DOHH2 (cell line): ENCODE measurements around the gene RBBP8NL.

ENCODE experiments used
- H3F3A ChIP-seq: fragments of 200-600 bp; sonication (generic), shearing (Covaris generic); 2 replicates; pipeline ENCODE4 v1.6.0; 2016; ENCODE audit warnings: antibody characterized with exemption, mild to moderate bottlenecking; ENCODE audit not compliant: control insufficient read depth, insufficient read depth
- H3K27ac ChIP-seq: fragments of 200-600 bp; sonication (generic); 2 replicates; pipeline ENCODE4 v1.5.1; 2014; ENCODE audit warnings: low read depth, mild to moderate bottlenecking, low read length, moderate library complexity
- H3K27me3 ChIP-seq: fragments of 200-600 bp; sonication (generic); 2 replicates; pipeline ENCODE4 v1.6.1; 2014; ENCODE audit warnings: mild to moderate bottlenecking, low read length, mixed read lengths; ENCODE audit not compliant: control insufficient read depth
- H3K36me3 ChIP-seq: fragments of 200-600 bp; sonication (generic); 2 replicates; pipeline ENCODE4 v1.6.1; 2014; ENCODE audit warnings: mild to moderate bottlenecking, low read length, moderate library complexity, mixed read lengths; ENCODE audit not compliant: control insufficient read depth
- H3K4me1 ChIP-seq: fragments of 200-600 bp; sonication (generic); 2 replicates; pipeline ENCODE4 v1.6.1; 2014; ENCODE audit warnings: mild to moderate bottlenecking, low read length, mixed read lengths; ENCODE audit not compliant: control insufficient read depth
- H3K4me2 ChIP-seq: fragments of 200-600 bp; sonication (generic); 2 replicates; pipeline ENCODE4 v1.6.0; 2014; ENCODE audit warnings: mild to moderate bottlenecking, low read length, moderate library complexity
- H3K4me3 ChIP-seq: fragments of 200-600 bp; sonication (generic); 2 replicates; pipeline ENCODE4 v1.5.1; 2014; ENCODE audit warnings: mild to moderate bottlenecking, low read length, mixed read lengths
- H3K79me2 ChIP-seq: fragments of 200-600 bp; sonication (generic); 2 replicates; pipeline ENCODE4 v1.6.1; 2014; ENCODE audit warnings: mild to moderate bottlenecking, low read length, mixed read lengths; ENCODE audit not compliant: control insufficient read depth
- H3K9me2 ChIP-seq: fragments of 200-600 bp; sonication (generic); replicated peaks from 2 replicates; pipeline ENCODE4 v1.6.1; 2014; ENCODE audit warnings: mild to moderate bottlenecking, low read length, mixed read lengths; ENCODE audit not compliant: control insufficient read depth
- H3K9me3 ChIP-seq: fragments of 200-600 bp; sonication (generic); 2 replicates; pipeline ENCODE4 v1.6.1; 2014; ENCODE audit warnings: antibody characterized with exemption, low read length, mixed read lengths; ENCODE audit not compliant: control insufficient read depth, insufficient read depth
- H4K20me1 ChIP-seq: fragments of 200-600 bp; sonication (generic); 2 replicates; pipeline ENCODE4 v1.6.0; 2014; ENCODE audit warnings: low read depth, mild to moderate bottlenecking, antibody characterized with exemption, low read length, moderate library complexity; ENCODE audit not compliant: control insufficient read depth, insufficient read depth
- EZH2phosphoT487 ChIP-seq: fragments of 200-600 bp; sonication (generic); IDR thresholded peaks from 2 replicates; pipeline ENCODE4 v1.6.1; 2017; ENCODE audit warnings: borderline replicate concordance, mild to moderate bottlenecking, antibody characterized with exemption, low read length, moderate library complexity, mixed read lengths
- TF ChIP-seq, protein P1 (sequence below): fragments of 200-600 bp; sonication (generic); IDR thresholded peaks from one replicate; pipeline ENCODE4 v1.5.1; 2014; ENCODE audit warnings: antibody characterized with exemption, mild to moderate bottlenecking, low read depth, low read length; ENCODE audit not compliant: poor library complexity, severe bottlenecking

RBBP8NL gene

DNA sequence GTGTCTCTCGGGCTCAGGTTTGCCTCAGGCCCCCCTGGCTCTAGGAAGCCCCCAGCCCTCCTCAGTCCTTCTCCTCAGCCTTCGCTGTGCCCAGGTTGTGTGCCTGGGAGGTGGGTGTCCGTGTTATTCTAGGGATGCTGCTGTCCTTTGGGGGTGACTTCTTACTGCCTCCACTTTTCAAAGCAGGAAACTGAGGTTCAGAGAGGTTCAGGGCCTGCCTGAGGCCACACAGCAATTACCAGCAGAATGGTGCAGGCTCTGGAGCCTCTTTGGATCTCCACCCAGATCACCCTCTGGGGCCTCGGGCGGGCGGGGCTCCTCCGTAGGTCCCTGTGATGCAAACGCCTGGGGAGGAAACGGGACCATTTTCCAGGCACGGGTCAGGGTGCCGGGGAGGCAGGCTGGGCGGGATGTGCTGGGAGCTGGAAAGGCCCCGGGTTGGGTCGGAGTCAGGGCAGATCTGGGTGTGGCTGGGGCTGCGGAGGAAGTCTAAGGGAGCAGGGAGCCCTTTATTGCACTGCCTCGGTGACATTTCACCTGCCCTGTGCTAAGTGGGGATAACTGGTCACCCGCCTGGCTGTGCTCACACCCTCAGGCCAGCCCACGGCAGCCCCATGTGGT lies 25.2 kb upstream of the RBBP8NL start:
- Histone ChIP-seq H3K27me3 (no peaks in the 10 kb centered on the region), H3F3A (no peaks in the 10 kb centered on the region), H3K4me1 (no peaks in the 10 kb centered on the region), H3K9me3 (no peaks in the 10 kb centered on the region), H3K4me3 (no peak overlapping the region), H3K27ac (no peak overlapping the region), H3K4me2 (no peak overlapping the region), H3K79me2 (no peaks in the 10 kb centered on the region), H4K20me1 (no peaks in the 10 kb centered on the region), H3K36me3 (no peaks in the 10 kb centered on the region), H3K9me2 (no peaks in the 10 kb centered on the region)
- no peak for TF ChIP-seq EZH2phosphoT487
- TF ChIP-seq, protein P1, sequence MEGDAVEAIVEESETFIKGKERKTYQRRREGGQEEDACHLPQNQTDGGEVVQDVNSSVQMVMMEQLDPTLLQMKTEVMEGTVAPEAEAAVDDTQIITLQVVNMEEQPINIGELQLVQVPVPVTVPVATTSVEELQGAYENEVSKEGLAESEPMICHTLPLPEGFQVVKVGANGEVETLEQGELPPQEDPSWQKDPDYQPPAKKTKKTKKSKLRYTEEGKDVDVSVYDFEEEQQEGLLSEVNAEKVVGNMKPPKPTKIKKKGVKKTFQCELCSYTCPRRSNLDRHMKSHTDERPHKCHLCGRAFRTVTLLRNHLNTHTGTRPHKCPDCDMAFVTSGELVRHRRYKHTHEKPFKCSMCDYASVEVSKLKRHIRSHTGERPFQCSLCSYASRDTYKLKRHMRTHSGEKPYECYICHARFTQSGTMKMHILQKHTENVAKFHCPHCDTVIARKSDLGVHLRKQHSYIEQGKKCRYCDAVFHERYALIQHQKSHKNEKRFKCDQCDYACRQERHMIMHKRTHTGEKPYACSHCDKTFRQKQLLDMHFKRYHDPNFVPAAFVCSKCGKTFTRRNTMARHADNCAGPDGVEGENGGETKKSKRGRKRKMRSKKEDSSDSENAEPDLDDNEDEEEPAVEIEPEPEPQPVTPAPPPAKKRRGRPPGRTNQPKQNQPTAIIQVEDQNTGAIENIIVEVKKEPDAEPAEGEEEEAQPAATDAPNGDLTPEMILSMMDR = no peak

DNA sequence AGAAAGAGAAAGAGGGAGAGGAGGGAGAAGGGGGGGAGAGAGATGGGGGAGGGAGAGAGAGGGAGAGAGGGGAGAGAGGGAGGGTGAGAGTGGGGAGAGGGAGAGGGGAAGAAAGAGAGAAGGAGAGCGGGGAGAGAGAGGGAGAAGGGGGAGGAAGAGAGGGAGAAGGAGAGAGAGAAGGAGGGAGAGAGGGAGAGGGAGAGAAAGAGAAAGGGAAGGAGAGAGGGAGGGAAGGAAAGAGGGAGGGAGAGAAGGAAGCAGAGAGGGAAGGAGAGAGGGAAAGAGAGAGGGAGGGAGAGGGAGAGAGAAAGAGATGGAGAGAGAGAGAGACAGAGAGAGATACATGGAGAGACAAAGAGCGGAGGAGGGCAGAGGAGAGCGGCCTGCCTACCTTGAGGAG lies 24.6 kb upstream of the RBBP8NL start:
- Histone ChIP-seq H4K20me1 (no peaks in the 10 kb centered on the region), H3F3A (no peaks in the 10 kb centered on the region), H3K9me2 (no peaks in the 10 kb centered on the region), H3K4me2 (no peak overlapping the region), H3K4me1 (no peaks in the 10 kb centered on the region), H3K79me2 (no peaks in the 10 kb centered on the region), H3K9me3 (no peaks in the 10 kb centered on the region), H3K36me3 (no peaks in the 10 kb centered on the region), H3K27me3 (no peaks in the 10 kb centered on the region), H3K4me3 (no peak overlapping the region), H3K27ac (no peak overlapping the region)
- TF ChIP-seq, protein P1 = no peak
- TF ChIP-seq EZH2phosphoT487 = no peak

DNA sequence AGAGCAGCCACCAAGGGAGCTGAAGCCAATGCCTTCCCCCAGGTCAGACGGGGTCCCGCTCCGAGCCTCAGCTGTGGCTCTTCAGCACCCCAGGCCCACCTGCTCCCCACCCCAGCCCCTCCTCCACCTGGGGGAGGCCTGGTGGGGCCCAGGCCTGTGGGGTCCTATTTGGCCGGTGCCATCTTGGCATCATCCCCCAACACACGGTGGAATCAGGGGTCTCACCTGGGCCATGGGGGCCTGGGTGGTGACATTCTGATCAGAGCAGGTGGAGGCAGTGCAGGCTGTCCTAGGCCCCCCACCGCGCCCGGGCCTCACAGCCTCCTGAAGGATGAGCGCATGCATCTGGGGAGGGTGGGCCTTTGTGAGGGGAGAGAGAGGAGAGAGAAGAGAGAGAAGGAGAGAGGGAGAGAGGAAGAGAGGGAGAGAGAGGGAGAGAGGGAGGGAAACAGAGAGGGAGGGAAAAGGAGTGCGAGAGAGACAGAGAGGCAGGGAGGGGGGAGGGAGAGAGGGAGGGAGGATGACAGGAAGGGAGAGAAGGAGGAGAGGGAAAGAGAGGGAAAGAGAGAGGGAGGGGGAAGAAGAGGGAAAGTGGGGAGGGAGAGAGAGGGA lies 23.9 kb upstream of the RBBP8NL start:
- no peaks in the 10 kb centered on the region for H4K20me1 ChIP-seq
- H3K79me2 ChIP-seq = no peaks in the 10 kb centered on the region
- H3K4me3 ChIP-seq = no peak overlapping the region
- no peaks in the 10 kb centered on the region for H3K36me3 ChIP-seq
- no peak overlapping the region for H3K27ac ChIP-seq
- no peaks in the 10 kb centered on the region for H3K9me2 ChIP-seq
- H3K4me1 ChIP-seq = no peaks in the 10 kb centered on the region
- H3F3A ChIP-seq = no peaks in the 10 kb centered on the region
- H3K4me2 ChIP-seq = no peak overlapping the region
- TF ChIP-seq, protein P1 = no peak
- TF ChIP-seq EZH2phosphoT487 = no peak
- H3K9me3 ChIP-seq = no peaks in the 10 kb centered on the region
- no peaks in the 10 kb centered on the region for H3K27me3 ChIP-seq
